SIG-M5 (cell line): Measurements from ENCODE around the gene CCT4.
"Not testable (repeated sequence)": the region's sequence is repeated elsewhere in the genome, so short reads cannot be mapped to it uniquely, and the experiment has no call there.

ENCODE experiments used
- DNase-seq: peaks from one replicate; lab custom pipeline; 2025; lab: John Stamatoyannopoulos, UW

The CCT4 gene

GRCh38 chr2:61888267-61889055, at the start of gene CCT4:
Gene CCT4 (minus strand): TSS chr2:61888656. CDS start chr2:61888507, 149 bp downstream.
- peak; percentile 74 for DNase-seq

GRCh38 chr2:61937886-61938285, 49.4 kb upstream of the CCT4 start:
- no peak for DNase-seq

GRCh38 chr2:61937098-61937497, 48.6 kb upstream of the CCT4 start:
- no peak for DNase-seq

- DNase-seq, result no peak
Observed at GRCh38 chr2:61928826-61929461, 40.5 kb upstream of the CCT4 start.

GRCh38 chr2:61926531-61927477, 38.3 kb upstream of the CCT4 start:
- no peak for DNase-seq

- no peak for DNase-seq
Observed at GRCh38 chr2:61924895-61925663, 36.6 kb upstream of the CCT4 start.

GRCh38 chr2:61922714-61923113, 34.3 kb upstream of the CCT4 start:
- DNase-seq, result no peak

- DNase-seq, result no peak
Observed at GRCh38 chr2:61920548-61920947, 32.1 kb upstream of the CCT4 start.

- DNase-seq, result not testable (repeated sequence)
Observed at GRCh38 chr2:61914794-61915193, 26.3 kb upstream of the CCT4 start.

GRCh38 chr2:61911510-61911909, 23.1 kb upstream of the CCT4 start:
- no peak for DNase-seq

- DNase-seq, result no peak
Observed at GRCh38 chr2:61910603-61911002, 22.1 kb upstream of the CCT4 start.

GRCh38 chr2:61909116-61909515, 20.7 kb upstream of the CCT4 start:
- no peak for DNase-seq

GRCh38 chr2:61906186-61906470, 17.7 kb upstream of the CCT4 start:
- DNase-seq, result no peak

- DNase-seq, result no peak
Observed at GRCh38 chr2:61905372-61906185, 17.1 kb upstream of the CCT4 start, which contains the start of gene COMMD1. Gene COMMD1 (plus strand): TSS chr2:61905674. CDS start chr2:61905679, 5 bp downstream.

- DNase-seq, result no peak
Observed at GRCh38 chr2:61900281-61900680, 11.8 kb upstream of the CCT4 start.

- no peak for DNase-seq
Observed at GRCh38 chr2:61898810-61899209, 10.4 kb upstream of the CCT4 start.

GRCh38 chr2:61887717-61888266, 664 bp downstream of the CCT4 start:
- no peak for DNase-seq

- DNase-seq, result no peak
Observed at GRCh38 chr2:61885896-61886603, 2.4 kb downstream of the CCT4 start.

GRCh38 chr2:61882850-61883249, 5.6 kb downstream of the CCT4 start:
- no peak for DNase-seq

GRCh38 chr2:61879351-61879750, 9.1 kb downstream of the CCT4 start:
- DNase-seq, result not testable (repeated sequence)
